SK-N-SH (cell line): Measurements from ENCODE around the gene MYCBP. TPM values are rescaled to one million over a fixed set of nuclear protein-coding genes. Genes with fewer than 3 reads are reported as not detected.

Experiments
- CTCF ChIA-PET: fragments of 300-600, 350-600 bp; formaldehyde crosslinking; extraction: SDS; loops from one replicate; lab custom pipeline; 2021; lab: Yijun Ruan, JAX
- POLR2A ChIA-PET: fragments of 350-600 bp; sonication (Branson Sonifier 250); formaldehyde crosslinking; extraction: SDS; loops from one replicate; lab custom pipeline; 2020; ENCODE audit warnings: antibody characterized with exemption, inconsistent platforms; lab: Yijun Ruan, JAX
- DNase-seq: peaks from one replicate; pipeline ENCODE4 v3.0.0; 2012
- H2AFZ ChIP-seq: fragments of 200-600 bp; sonication (generic); 2 replicates; pipeline ENCODE4 v1.8.1; 2016; ENCODE audit warnings: antibody characterized with exemption, mild to moderate bottlenecking, low read depth
- H3F3A ChIP-seq: fragments of 200-600 bp; sonication (generic); replicated peaks from 2 replicates; pipeline ENCODE3; 2016; ENCODE audit warnings: antibody characterized with exemption, mild to moderate bottlenecking; ENCODE audit not compliant: insufficient read depth
- H3K27ac ChIP-seq, 2 experiments: fragments of 200-500 bp in 1 of 2; fragments of 200-600 bp in 1 of 2; sonication (Bioruptor generic) in 1 of 2; sonication (generic), shearing (Covaris generic) in 1 of 2; 2 replicates each; pipeline versions ENCODE4 v1.5.1 to v1.6.1; 2014 to 2016; ENCODE audit warnings: low read depth in 2 of 2, inconsistent platforms in 1 of 2, low read length in 1 of 2, mild to moderate bottlenecking in 1 of 2, mixed read lengths in 1 of 2
- H3K27me3 ChIP-seq: fragments of 200-600 bp; sonication (generic), shearing (Covaris generic); 2 replicates; pipeline ENCODE4 v1.6.1; 2016; ENCODE audit warnings: mixed run types; ENCODE audit not compliant: insufficient read depth
- H3K36me3 ChIP-seq, 2 experiments: fragments of 200-500 bp in 1 of 2; fragments of 200-600 bp in 1 of 2; sonication (Bioruptor generic) in 1 of 2; sonication (generic) in 1 of 2; replicated peaks in 1 of 2; 2 replicates each; pipeline versions ENCODE3 to v1.5.1; 2014 to 2016; ENCODE audit warnings: low read length in 1 of 2, mild to moderate bottlenecking in 1 of 2; ENCODE audit not compliant: insufficient read depth in 2 of 2, control insufficient read depth in 1 of 2
- H3K4me1 ChIP-seq, 2 experiments: fragments of 200-500 bp in 1 of 2; fragments of 200-600 bp in 1 of 2; sonication (Bioruptor generic) in 1 of 2; sonication (generic), shearing (Covaris generic) in 1 of 2; 2 replicates each; pipeline versions ENCODE4 v1.5.1 to v1.6.1; 2014 to 2016; ENCODE audit warnings: low read depth in 1 of 2, low read length in 1 of 2, mixed run types in 1 of 2; ENCODE audit not compliant: insufficient read depth in 2 of 2, control insufficient read depth in 1 of 2
- H3K4me2 ChIP-seq: fragments of 200-600 bp; sonication (generic), shearing (Covaris generic); 2 replicates; pipeline ENCODE4 v1.6.1; 2017; ENCODE audit warnings: mixed run types
- H3K4me3 ChIP-seq, 2 experiments: fragments of 200-500 bp in 1 of 2; fragments of 200-600 bp in 1 of 2; sonication (Bioruptor generic) in 1 of 2; sonication (generic), shearing (Covaris generic) in 1 of 2; 2 replicates each; pipeline versions ENCODE4 v1.5.1 to v1.8.1; 2014 to 2016; ENCODE audit warnings: low read depth in 2 of 2, inconsistent platforms in 1 of 2, low read length in 1 of 2, mild to moderate bottlenecking in 1 of 2, mixed read lengths in 1 of 2, moderate library complexity in 1 of 2
- H3K79me2 ChIP-seq: fragments of 200-600 bp; sonication (generic); 2 replicates; pipeline ENCODE4 v1.8.1; 2017; ENCODE audit warnings: mild to moderate bottlenecking; ENCODE audit not compliant: insufficient read depth
- H3K9ac ChIP-seq: fragments of 200-600 bp; sonication (generic); 2 replicates; pipeline ENCODE4 v1.6.1; 2017; ENCODE audit warnings: mixed run types
- H3K9me2 ChIP-seq: fragments of 200-600 bp; sonication (generic); 2 replicates; pipeline ENCODE4 v1.6.1; 2017; ENCODE audit warnings: mixed run types
- H3K9me3 ChIP-seq: fragments of 200-600 bp; sonication (generic); 2 replicates; pipeline ENCODE4 v1.6.1; 2017; ENCODE audit warnings: mixed run types, mild to moderate bottlenecking, moderate library complexity
- H4K20me1 ChIP-seq: fragments of 200-600 bp; sonication (generic); 2 replicates; pipeline ENCODE4 v1.6.1; 2017; ENCODE audit warnings: mild to moderate bottlenecking, mixed run types; ENCODE audit not compliant: insufficient read depth
- FOXJ3 ChIP-seq: sonication (generic); formaldehyde crosslinking; IDR thresholded peaks from 2 replicates; pipeline ENCODE4 v1.5.1; 2020; ENCODE audit warnings: mild to moderate bottlenecking, missing genetic modification reagents
- FOXM1 ChIP-seq: IDR thresholded peaks from 2 replicates; pipeline ENCODE4 v1.4.0; 2012; ENCODE audit warnings: low read depth, mild to moderate bottlenecking
- JUND ChIP-seq: IDR thresholded peaks from 2 replicates; pipeline ENCODE4 v1.4.0; 2012
- MXI1 ChIP-seq: IDR thresholded peaks from 2 replicates; pipeline ENCODE4 v1.6.1; 2012; ENCODE audit warnings: mild to moderate bottlenecking, low read depth, low read length, improper control_type of control experiment
- WGBS: methylation state at CpG from one replicate; pipeline ENCODE4 v1.1.6; 2017; ENCODE audit warnings: low lambda C conversion rate; 5-methylcytosine and 5-hydroxymethylcytosine counted together
- polyA plus RNA-seq, 3 experiments: library from polyadenylated mRNA; depleted of rRNA; stranded (reverse); fragments of >200 nt; gene quantifications; 2 replicates each; pipeline ENCODE4 v1.2.3, GENCODE V29; 2012
- TF ChIP-seq, protein P1 (sequence below): IDR thresholded peaks from 2 replicates; pipeline ENCODE4 v1.4.0; 2012; ENCODE audit warnings: low read depth, borderline replicate concordance

MYCBP gene
- polyA plus RNA-seq, 1 of the 3 experiments (the other 2 are of a cell fraction), result 16.0 TPM

DNA sequence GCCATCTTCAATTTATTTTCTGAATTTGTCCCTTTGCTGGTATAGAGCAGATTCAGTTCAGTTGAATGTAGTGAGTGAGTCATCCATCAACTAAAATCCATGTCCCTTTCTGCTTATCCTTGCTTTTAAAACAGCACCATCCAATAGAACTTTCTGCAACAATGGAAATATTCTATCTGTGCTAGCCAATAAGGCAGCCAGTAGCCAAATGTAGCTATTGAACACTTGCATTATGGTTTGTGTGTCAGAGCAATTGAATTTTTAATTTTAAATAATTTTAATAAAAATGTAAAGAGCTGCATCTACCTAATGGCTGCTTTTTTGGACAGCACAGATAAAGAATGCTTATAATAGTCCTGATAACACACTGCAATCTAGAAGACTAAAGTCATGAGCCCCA, 8.3 kb upstream of the MYCBP start, which contains the start of gene GJA9:
Gene GJA9, minus strand, starts transcription at position 101 of the 400 bp plus-strand sequence. CDS start 5,489 bp downstream, outside the sequence.
- Histone ChIP-seq H3K36me3 (peaks cover 0 to 5% of the 10 kb centered on the region in 2 experiments), H2AFZ (no peak within 1 kb of the TSS; the same call in 1 of the 2 replicates), H3K79me2 (peaks cover 3% of the 10 kb centered on the region; the same call in 1 of the 2 replicates), H3K4me3 (no peak within 1 kb of the TSS), H3K9ac (no peak within 1 kb of the TSS), H3K9me2 (no peaks in the 10 kb centered on the region), H3K4me1 (no peaks in the 10 kb centered on the region), H3K4me2 (no peak within 1 kb of the TSS), H3K27me3 (no peaks in the 10 kb centered on the region), H3F3A (no peaks in the 10 kb centered on the region), H4K20me1 (no peaks in the 10 kb centered on the region), H3K9me3 (no peaks in the 10 kb centered on the region), H3K27ac (no peak within 1 kb of the TSS)
- ChIA-PET CTCF (interaction anchor here (1.3 to 2.1 kb wide), 2 partner anchors 20 to 46 kb away, joined by 4 to 5 read pairs; no protein-coding TSS in a partner anchor), POLR2A (no interaction called here)
- TF ChIP-seq JUND, result 0 out of 2 replicates have a peak, but pooled peaks have one; percentile 14
- TF ChIP-seq FOXM1, result no peak
- DNase-seq, result no peak

DNA sequence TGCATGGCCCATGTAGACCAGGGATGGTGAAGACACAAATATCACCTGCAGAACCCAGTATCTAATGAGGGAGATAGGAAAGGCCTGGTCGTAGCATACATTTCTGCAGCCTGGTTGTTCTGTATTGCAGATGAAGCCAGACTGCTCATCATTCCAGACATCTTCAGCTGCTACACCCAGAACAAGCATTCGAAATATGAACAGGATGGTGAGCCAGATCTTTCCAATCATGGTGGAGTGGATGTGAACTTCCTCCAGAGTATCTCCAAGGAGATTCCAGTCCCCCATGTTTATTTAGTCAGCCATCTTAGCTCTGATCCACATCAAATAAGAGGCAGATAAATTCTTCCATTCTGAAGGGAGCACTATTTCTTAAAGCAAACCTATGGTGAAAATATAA, 2.7 kb upstream of the MYCBP start:
- Histone ChIP-seq H3K4me1 (peaks cover 6% of the 10 kb centered on the region in 2 experiments; a peak in 2 of 4 replicates), H3K4me3 (no peak overlapping the region), H3K9ac (no peak overlapping the region), H3F3A (peaks cover 5% of the 10 kb centered on the region), H3K4me2 (no peak overlapping the region), H3K36me3 (no peaks in the 10 kb centered on the region), H4K20me1 (no peaks in the 10 kb centered on the region), H3K79me2 (peaks cover 33% of the 10 kb centered on the region), H3K9me2 (no peaks in the 10 kb centered on the region), H3K27me3 (no peaks in the 10 kb centered on the region), H3K9me3 (no peaks in the 10 kb centered on the region), H2AFZ (no peak overlapping the region), H3K27ac (peak overlapping the region in 1 of 2 experiments; percentile 7; a peak in 1 of 4 replicates)
- no peak for TF ChIP-seq FOXJ3
- ChIA-PET POLR2A (no interaction called here), CTCF (no interaction called here)
- DNase-seq, result no peak
- WGBS, result 85% methylated on average over 2 of the region's 2 CpGs

DNA sequence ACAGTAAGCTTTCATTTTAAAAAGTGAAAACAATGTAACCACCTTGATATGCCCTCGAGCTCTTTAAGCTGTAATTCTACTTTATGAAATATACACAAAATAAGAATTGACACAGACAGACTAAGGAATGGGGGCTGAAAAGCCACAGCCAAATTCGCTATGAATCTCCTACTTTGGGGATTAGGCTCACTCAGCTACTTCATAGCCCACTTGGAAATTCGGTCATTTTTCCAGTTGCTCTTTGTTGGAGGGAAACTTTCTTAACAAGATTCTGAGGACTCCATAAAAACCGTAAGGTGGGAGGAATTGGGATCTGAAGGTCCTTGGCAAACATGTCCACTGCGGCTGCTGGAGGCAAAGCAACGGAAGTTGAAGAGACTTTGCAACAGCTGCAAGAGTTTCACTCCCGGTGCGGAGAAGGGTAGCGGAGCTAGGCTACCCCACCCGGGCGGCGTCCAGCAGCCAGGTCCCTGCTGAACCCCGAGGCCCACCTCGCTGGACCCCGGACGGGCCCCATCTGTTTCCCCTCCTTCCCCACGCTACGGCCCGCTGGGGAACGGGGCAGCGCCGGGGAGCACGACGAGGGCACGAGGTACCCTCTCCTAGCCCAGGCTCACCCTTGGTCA, 634 bp downstream of the MYCBP start:
- Histone ChIP-seq H4K20me1 (no peaks in the 10 kb centered on the region), H3K27me3 (no peaks in the 10 kb centered on the region), H3K4me3 (peak overlapping the region; percentile 88 to 97), H3K4me2 (peak overlapping the region; percentile 94)
- DNase-seq, result no peak
- TF ChIP-seq, protein P1, sequence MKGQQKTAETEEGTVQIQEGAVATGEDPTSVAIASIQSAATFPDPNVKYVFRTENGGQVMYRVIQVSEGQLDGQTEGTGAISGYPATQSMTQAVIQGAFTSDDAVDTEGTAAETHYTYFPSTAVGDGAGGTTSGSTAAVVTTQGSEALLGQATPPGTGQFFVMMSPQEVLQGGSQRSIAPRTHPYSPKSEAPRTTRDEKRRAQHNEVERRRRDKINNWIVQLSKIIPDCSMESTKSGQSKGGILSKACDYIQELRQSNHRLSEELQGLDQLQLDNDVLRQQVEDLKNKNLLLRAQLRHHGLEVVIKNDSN, result no peak
- TF ChIP-seq MXI1, result no peak
- TF ChIP-seq, all 33 proteins: peak for 0
- H3K79me2 ChIP-seq, result peaks cover 44% of the 10 kb centered on the region
- peaks cover 5% of the 10 kb centered on the region for H3F3A ChIP-seq
- H3K9ac ChIP-seq, result peak overlapping the region; percentile 78
- peak overlapping the region; percentile 70 for H2AFZ ChIP-seq
- peaks cover 6% of the 10 kb centered on the region in 2 experiments; a peak in 2 of 4 replicates for H3K4me1 ChIP-seq
- CTCF ChIA-PET, result interaction anchor here (1.0 to 1.9 kb wide), 4 partner anchors 10 to 226 kb away, joined by 3 to 4 read pairs (median 3); no protein-coding TSS in a partner anchor
- WGBS, result 15% methylated on average over 6 of the region's 25 CpGs
- POLR2A ChIA-PET, result interaction anchor here (0.6 to 1.5 kb wide), 2 partner anchors 16 to 154 kb away, joined by 3 to 5 read pairs; partner anchors contain the start of gene NDUFS5
- no peaks in the 10 kb centered on the region for H3K9me2 ChIP-seq
- no peaks in the 10 kb centered on the region for H3K9me3 ChIP-seq
- H3K27ac ChIP-seq, result peak overlapping the region; percentile 36 to 38; a peak in 2 of 4 replicates
- H3K36me3 ChIP-seq, result peaks cover 0 to 8% of the 10 kb centered on the region in 2 experiments
